ENCODE measurements around the gene RNASE13.

- TF ChIP-seq EZH2 (IDR thresholded peaks at IDR 0.05) (no peak), POLR2AphosphoS5 (IDR thresholded peaks at IDR 0.05; ENCODE audit: borderline replicate concordance, low read depth, low read length) (no peak), FOXP2 (optimal IDR thresholded peaks at IDR 0.05; ENCODE audit: control extremely low read depth, extremely low read length, insufficient read depth) (no peak)
Observed at GRCh38 chr14:21058903-21059302, 24.3 kb upstream of the RNASE13 start.

Data from SK-N-MC (cell line).